GM19025 (cell line): Measurements from ENCODE around the gene ATP5PF.
"Not testable (repeated sequence)": the region's sequence is repeated elsewhere in the genome, so short reads cannot be mapped to it uniquely, and the experiment has no call there.

Source experiments
- ATAC-seq: cut with Tn5 transposase; IDR thresholded peaks from one replicate; pipeline ENCODE4 v1.9.1; 2021; ENCODE audit warnings: mild to moderate bottlenecking, low read depth, moderate library complexity; ENCODE audit not compliant: unreplicated experiment

Gene ATP5PF

DNA sequence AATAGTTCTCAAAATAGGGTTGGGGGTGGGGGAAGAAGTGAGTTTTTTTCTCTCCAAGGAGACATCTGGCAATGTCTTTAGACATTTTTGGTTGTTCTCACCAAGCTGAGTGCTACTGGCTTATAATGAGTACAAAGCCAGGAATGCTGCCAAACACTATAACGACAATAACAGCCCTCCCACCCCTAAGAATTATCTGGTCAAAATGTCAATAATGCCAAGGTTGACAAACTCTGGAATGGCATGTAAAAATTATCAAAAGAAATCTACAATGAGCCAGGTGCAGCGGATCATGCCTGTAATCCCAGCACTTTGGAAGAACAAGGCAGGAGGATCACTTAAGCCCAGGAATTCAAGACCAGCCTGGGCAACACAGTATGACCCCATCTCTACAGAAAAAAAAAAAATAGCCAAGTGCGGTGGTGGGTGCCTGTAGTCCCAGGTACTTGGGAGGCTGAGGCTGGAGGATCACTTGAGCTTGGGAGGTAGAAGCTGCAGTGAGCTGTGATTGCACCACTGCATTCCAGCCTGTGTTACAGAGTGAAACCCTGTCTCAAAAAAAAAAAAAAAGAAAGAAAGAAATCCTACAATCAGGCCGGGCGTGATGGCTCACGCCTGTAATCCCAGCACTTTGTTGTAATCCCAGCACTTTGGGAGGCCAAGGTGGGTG, 2.5 kb downstream of the ATP5PF start:
- no peak for ATAC-seq

DNA sequence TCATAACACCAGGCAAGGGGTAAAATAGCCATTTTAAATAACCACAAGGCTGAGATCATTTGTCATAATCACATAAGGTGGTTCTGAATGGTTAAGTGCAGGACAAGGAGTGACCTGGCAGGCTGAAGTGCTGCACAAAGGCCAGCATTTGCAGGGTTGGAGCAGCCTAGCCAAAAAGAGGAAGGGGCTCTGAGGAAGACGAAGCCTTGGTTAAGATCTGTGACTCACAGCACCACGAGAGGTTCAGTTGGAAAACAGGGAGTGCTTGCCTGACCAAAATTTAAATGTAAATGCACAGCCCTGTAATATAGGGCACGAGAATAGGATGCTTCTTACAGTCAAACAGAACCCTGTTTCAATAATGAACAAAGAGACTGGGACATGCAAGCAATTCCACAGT, 12.1 kb downstream of the ATP5PF start:
- ATAC-seq = no peak

DNA sequence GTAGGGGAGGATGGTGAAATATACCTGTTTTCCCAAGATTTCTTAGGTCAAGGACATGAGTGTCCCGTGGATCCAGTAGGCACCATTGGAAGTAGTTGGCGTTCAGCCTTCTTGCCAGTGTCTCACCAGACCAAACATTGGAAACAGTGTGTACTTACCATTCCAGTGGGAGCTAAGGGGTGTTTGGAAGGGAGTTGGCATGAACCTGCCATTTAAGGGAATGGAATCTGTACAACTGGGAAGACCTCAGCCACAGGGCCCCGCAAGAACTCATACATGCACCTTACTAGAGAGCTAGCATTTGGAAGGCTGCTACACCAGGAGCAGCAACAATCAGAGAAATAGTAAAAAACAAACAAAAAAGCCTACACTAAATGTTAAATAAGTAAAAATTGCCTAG, 12.7 kb downstream of the ATP5PF start:
- ATAC-seq = no peak

DNA sequence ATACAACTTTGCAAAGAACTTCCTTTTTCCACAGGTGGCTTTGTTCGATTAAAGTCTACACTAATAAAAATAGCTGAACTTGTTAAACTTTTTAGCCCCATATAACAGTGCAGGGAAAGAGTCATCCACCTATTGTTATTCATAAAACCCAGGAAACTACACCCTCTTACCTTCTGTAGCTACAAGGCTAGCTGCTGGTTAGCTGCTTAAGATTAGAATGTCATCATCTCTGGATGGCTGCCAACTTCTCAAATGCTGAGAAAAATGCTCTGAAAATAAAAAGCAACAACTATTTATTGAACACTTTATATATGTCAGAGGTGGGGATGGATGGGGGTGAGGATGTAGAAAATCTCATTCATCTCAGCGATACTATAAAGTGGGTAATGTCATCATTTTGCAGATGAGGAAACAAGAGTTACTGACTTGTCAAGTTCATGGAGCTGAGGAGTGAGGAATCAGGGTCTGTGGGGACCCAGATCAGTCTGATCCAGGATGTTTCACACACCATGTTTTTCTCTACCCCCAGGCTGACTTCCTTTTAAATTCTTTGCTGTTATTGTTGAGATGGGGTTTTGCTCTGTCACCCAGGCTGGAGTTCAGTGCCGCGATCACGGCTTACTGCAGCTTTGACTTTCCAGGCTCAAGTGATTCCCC, 17.1 kb downstream of the ATP5PF start:
- ATAC-seq = no peak

DNA sequence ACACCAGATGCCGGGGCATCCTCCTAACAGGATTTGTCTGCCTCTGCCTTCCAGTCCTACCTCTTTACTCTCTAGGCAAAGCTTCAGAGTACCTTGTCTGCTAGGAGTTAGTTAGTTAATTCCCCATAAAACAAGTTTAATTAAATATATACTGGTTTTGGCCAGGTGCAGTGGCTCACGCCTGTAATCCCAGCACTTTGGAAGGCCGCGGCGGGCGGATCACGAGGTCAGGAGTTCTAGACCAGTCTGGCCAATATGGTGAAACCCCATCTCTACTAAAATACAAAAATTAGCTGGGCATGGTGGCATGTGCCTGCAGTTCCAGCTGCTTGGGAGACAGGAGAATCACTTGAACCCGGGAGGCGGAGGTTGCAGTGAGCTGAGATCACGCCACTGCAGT, 20.6 kb downstream of the ATP5PF start:
- not testable (repeated sequence) for ATAC-seq

DNA sequence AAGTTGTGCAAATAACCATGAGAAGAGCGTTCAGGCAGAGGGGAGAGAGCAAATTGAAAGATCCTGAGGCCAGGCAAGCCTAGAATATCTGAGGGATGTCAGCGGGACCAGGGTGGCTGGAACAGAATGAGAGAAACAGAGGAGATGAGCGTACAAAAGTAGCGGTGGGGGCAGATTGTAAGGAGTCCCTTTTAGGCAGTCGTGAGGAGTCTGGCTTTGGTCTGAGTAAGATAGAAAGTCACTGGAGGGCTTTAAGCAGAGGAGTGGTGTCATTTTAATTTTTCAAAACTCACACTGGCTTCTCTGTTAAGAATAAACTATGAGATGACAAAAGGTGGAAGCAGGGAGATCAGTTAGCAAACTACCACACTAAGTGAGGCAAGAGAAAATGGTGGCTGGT, 24.2 kb downstream of the ATP5PF start:
- ATAC-seq = no peak

DNA sequence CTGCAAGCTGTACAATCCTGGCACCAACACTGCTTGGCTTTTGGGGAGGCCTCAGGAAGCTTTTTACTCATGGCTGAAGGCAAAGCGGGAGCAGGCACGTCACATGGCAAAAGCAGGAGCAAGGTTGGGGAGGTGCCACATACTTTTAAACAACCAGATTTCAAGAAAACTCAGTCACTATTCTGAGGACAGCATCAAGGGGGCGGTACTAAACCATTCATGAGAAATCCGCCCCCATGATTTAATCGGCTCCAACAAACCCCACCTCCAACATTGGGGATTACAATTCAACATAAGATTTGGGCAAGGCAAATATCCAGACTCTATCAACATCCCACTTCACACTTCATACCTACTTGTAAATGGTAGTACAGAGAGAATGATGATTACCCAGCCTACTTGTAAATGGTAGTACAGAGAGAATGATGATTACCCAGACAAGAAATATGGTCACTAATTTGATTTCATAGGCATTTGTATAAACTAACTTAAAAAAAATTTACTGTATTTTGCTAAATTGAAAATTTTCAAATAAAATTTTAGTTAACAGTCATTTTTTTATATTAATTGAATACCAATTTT, 24.9 kb downstream of the ATP5PF start:
- ATAC-seq = no peak

DNA sequence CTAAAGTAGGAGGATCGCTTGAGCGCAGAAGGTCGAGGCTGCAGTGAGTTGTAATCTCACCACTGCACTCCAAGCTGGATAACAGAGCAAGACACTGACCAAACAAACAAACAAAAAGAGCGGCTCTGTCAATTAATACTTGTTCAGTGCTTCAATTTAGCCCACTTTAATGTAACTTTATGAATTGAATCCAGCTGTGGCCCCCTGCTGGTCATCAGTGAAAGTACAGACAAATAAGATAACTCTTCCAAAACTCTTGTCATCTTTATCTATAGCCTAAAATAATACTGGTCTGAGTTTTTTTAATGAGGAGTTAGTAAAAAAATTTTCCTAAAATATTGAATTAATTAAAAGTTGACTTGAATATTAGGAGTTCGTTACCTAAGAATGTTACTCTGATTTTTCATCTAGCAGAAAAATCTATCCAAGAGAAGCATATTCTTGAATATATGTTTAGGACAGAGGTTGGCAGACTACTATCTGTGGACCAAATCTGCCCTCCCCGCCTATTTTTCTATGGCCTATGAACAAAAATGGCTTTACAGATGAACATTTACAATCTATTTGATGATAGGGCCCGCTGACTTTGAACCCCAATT, 26.1 kb downstream of the ATP5PF start:
- no peak for ATAC-seq

DNA sequence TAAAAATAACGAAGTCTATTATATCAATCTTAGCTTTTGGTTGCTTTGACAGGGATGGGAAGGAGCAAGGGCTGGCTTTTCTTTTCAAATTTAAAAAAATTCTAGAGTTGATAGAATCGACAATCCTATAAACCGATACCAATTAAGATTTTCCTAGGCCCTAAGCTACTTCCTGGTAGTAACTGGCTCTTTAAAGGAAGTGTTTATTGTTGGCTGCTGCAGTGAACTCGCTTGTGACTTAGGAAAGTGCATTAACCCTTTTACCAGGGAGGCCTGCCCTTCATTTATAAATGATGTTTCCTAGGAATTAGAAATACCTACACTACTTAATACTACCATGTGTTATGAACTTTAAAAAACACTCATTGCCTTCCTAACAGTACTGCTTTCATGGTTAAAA, 33.2 kb downstream of the ATP5PF start:
- no peak for ATAC-seq

DNA sequence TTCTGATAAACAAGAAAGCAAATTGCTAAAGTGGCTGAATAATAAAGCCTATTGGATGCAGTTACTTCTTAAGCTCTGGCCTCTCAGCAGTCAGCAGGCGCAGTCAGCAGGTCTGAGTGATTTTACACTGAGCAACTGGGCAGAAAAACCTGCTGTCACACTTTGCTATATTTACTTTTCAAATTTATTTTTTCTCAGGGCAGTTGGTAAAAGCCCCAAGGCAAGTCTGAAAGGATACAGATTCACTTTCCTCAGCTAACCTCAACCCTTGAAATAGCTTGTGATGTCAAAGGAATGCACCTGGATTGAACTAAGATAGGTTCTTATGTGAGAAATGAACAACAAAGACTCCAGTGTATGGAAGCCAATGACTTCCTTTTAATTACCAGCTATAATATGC, 34.0 kb downstream of the ATP5PF start:
- no peak for ATAC-seq

DNA sequence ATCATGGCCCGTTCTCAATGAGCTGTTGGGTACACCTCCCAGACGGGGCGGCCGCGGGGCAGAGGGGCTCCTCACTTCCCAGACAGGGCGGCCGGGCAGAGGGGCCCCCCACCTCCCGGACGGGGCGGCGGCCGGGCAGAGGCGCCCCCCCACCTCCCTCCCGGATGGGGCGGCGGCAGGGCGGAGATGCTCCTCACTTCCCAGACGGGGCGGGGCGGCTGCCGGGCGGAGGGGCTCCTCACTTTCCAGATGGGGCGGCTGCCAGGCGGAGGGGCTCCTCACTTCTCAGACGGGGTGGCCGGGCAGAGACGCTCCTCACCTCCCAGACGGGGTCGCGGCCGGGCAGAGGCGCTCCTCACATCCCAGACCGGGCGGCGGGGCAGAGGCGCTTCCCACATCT, 39.2 kb downstream of the ATP5PF start:
- ATAC-seq = not testable (repeated sequence)

DNA sequence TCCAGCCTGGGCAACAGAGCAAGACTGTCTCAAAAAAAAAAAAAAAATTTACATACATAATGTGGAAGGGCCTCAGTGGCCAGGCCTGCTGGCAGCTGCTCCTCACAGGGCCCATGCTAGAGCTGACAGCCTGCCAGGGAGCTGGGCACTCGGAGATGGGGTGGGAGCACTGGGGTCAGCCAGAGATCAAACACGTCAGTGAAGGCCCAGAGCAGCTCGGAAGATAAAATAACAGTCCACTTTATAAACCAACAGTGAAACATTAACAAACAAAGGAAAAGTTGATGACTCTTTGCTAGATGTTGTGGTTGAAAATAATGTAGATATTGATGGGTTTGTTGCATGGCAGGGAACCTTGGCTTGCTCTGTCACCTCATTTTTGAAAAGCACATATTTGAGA, 42.7 kb downstream of the ATP5PF start:
- ATAC-seq = no peak

DNA sequence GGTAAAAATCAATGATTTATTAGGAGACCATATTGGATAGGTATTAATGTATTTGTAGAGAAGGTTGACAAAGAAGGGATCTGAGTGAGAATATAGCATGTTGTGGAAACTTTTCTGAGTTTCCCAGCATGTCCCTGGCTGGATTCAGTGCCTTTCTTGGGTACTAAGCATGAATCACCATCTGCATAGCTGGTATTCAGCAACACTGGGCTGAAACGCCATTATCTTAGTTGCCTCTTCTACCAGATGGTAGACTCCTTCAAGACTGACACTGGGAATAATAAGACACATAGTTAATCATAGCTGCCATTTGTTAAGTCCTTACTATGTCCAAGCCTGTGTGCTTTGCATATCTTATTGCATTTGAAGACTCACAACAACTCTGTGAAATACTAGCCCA, 45.5 kb downstream of the ATP5PF start:
- ATAC-seq = no peak

DNA sequence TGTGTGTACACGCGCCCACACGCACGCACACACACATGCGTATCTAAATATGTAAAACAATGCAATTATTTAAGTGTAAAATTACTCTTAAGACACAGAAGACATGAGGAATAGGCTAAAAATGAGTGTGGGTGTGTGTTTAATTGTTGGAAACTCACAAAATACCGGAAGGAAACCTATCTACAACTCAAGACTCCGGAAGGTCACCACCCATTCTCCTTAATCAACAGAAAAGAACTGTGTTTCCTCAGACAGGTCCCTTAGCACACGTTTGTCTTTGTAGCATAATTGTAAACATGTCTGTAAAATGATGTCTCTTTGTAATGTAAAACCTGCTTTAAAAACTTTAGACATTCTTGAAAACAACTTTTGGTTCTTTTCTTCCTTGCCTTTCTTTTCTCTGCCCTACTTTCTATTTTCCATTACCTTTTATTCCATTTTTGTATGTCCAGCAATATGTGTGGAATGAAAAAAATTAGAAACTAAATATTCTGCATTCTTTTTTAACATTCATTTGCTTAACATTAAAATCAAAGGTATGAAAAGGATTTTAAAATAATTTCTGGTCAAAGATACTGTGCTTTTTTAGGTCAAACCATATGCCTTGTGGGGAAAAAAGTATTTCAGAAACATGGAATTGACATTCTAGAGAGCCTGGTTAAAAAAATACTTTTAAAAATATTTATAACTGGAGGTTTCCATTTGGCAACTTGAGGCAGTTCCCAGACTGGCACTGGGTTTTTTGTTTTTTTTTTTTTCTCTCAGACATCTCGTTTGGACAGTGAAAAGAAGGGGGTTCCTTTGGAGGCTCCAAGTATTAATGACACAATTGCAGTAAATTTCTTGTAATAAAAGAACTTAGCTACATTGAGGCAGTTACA, 46.2 kb downstream of the ATP5PF start:
- no peak for ATAC-seq

DNA sequence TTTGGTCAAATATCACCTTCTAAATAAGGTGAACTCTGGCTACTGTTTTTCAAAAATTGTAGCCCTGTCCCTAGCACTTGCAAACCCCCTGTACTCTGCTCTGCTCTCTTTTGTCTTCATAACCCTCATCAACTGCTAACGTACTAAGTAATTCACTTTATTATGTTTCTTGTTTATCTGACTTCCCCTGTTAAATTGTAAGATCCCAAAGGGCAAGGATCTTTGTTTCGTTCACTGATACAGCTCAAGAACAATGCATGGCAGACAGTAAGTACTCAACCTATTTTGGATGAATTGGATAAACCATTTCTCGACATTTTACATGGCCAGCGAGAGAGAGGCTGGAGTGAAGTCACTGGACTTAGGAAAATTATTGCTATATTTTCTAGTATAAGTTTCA, 46.9 kb downstream of the ATP5PF start:
- no peak for ATAC-seq

DNA sequence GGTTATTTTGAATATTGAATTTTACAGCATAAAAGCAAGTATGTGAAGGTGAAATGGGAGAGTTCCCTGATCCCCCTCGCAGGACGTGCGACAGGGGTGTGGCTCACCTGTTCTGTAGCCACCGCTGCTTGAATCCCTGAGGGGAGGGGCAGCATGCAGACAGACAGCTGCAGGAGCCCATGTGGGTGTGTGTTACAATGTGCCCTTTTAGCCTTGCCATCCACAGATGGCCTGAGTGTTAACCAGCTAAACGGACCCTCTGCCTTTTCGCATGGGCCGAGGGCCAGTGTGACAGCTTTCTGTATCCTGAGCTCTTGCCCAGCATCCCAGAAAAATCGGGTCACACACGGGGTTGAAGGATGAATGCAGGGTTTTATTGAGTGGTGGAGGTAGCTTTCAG, 52.3 kb downstream of the ATP5PF start:
- ATAC-seq = no peak

DNA sequence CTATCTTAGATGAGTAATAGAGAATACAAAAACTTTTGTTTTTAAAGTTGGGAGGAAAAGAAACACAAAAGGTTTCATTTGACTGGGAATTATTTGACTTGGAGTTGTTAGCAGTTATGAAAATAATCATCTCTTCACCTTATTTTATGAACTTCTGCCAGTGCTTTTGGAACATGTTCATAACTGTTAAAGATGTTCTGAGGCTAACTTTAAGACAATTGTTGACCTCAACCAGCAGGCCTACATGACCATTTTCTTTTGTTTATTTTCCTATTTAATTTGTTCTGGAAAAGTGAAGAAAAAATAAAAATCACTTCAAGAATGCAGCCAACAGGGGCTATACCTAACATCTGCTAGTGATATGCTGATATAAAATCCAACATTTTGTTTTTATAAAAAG, 58.3 kb downstream of the ATP5PF start:
- no peak for ATAC-seq
